ENCODE measurements around the gene KLK3.

The KLK3 gene

GRCh38 chr19:50858886-50859285 is 4.2 kb downstream of the KLK3 start:
- FAIRE-seq: no peak

GRCh38 chr19:50859849-50860248 is 5.1 kb downstream of the KLK3 start:
- DNase-seq (ENCODE audit: insufficient read length, low spot score) (no peak), FAIRE-seq (no peak)

More at GRCh38 chr19:50858886-50859285, 4.2 kb downstream of the KLK3 start:
- no peak for DNase-seq (ENCODE audit: insufficient read length, low spot score)

GRCh38 chr19:50861010-50861409 is 6.3 kb downstream of the KLK3 start:
- DNase-seq (ENCODE audit: insufficient read length, low spot score) (no peak), FAIRE-seq (no peak)

- no peak for FAIRE-seq
- DNase-seq (ENCODE audit: insufficient read length, low spot score): no peak
Observed at GRCh38 chr19:50861496-50862286, 7.0 kb downstream of the KLK3 start.

- no peak for FAIRE-seq
- no peak for DNase-seq (ENCODE audit: insufficient read length, low spot score)
Observed at GRCh38 chr19:50869479-50869878, 14.8 kb downstream of the KLK3 start.

GRCh38 chr19:50870417-50871089 is 15.8 kb downstream of the KLK3 start:
- no peak for DNase-seq (ENCODE audit: insufficient read length, low spot score)
- FAIRE-seq: no peak

GRCh38 chr19:50873056-50873455 is 18.3 kb downstream of the KLK3 start, which contains the start of gene KLK2:
TSS of gene KLK2 (plus strand) at chr19:50873439. CDS start at chr19:50873474, 35 bp downstream.
- DNase-seq (ENCODE audit: insufficient read length, low spot score) (no peak), FAIRE-seq (no peak)

- DNase-seq (ENCODE audit: insufficient read length, low spot score) (no peak), FAIRE-seq (no peak)
Observed at GRCh38 chr19:50874211-50874610, 19.5 kb downstream of the KLK3 start.

GRCh38 chr19:50875795-50876422 is 21.2 kb downstream of the KLK3 start:
- no peak for FAIRE-seq

GRCh38 chr19:50876456-50876855 is 21.7 kb downstream of the KLK3 start:
- no peak for DNase-seq (ENCODE audit: insufficient read length, low spot score)
- FAIRE-seq: no peak

More at GRCh38 chr19:50875795-50876422, 21.2 kb downstream of the KLK3 start:
- no peak for DNase-seq (ENCODE audit: insufficient read length, low spot score)

GRCh38 chr19:50877338-50877737 is 22.6 kb downstream of the KLK3 start:
- FAIRE-seq: no peak

GRCh38 chr19:50878851-50879250 is 24.1 kb downstream of the KLK3 start:
- FAIRE-seq (no peak), DNase-seq (ENCODE audit: insufficient read length, low spot score) (no peak)

More at GRCh38 chr19:50877338-50877737, 22.6 kb downstream of the KLK3 start:
- no peak for DNase-seq (ENCODE audit: insufficient read length, low spot score)

- FAIRE-seq: no peak
- no peak for DNase-seq (ENCODE audit: insufficient read length, low spot score)
Observed at GRCh38 chr19:50880241-50880640, 25.5 kb downstream of the KLK3 start.

GRCh38 chr19:50882188-50882587 is 27.5 kb downstream of the KLK3 start:
- DNase-seq (ENCODE audit: insufficient read length, low spot score) (no peak), FAIRE-seq (no peak)

GRCh38 chr19:50889638-50890037 is 34.9 kb downstream of the KLK3 start:
- FAIRE-seq: no peak

GRCh38 chr19:50890422-50891252 is 35.9 kb downstream of the KLK3 start:
- no peak for FAIRE-seq
- DNase-seq (ENCODE audit: insufficient read length, low spot score): no peak

More at GRCh38 chr19:50889638-50890037, 34.9 kb downstream of the KLK3 start:
- DNase-seq (ENCODE audit: insufficient read length, low spot score): no peak

GRCh38 chr19:50891253-50891625 is 36.5 kb downstream of the KLK3 start:
- no peak for DNase-seq (ENCODE audit: insufficient read length, low spot score)
- FAIRE-seq: no peak

- FAIRE-seq (no peak), DNase-seq (ENCODE audit: insufficient read length, low spot score) (no peak)
Observed at GRCh38 chr19:50893047-50893736, 38.5 kb downstream of the KLK3 start.

- DNase-seq (ENCODE audit: insufficient read length, low spot score) (no peak), FAIRE-seq (no peak)
Observed at GRCh38 chr19:50894478-50895356, 40.0 kb downstream of the KLK3 start.

All from HTR-8/SVneo (cell line).